ENCODE data around the gene PCIF1.
A peak's percentile ranks its signal among the peaks of the same experiment; 100 is the strongest.
"Not testable (repeated sequence)": the region's sequence is repeated elsewhere in the genome, so short reads cannot be mapped to it uniquely, and the experiment has no call there.

Gene PCIF1

GRCh38 chr20:45987108-45987780 is 52.8 kb downstream of the PCIF1 start:
- Histone ChIP-seq H3K4me3 (ENCODE audit: low read depth in 1 of 2, low read length in 1 of 2) (peak overlapping the region in 1 of 2 experiments; percentile 44), H3K27ac (peak overlapping the region; percentile 50), H3K4me1 (ENCODE audit: control insufficient read depth in 1 of 2, insufficient read depth in 1 of 2, low read depth in 1 of 2, low read length in 1 of 2) (peaks cover 28 to 36% of the 10 kb centered on the region in 2 experiments), H3K27me3 (peaks cover 17% of the 10 kb centered on the region), H3K36me3 (no peaks in the 10 kb centered on the region), H3K9me3 (no peaks in the 10 kb centered on the region)
- peak; percentile 94 for TF ChIP-seq CTCF (IDR thresholded peaks at IDR 0.05)

GRCh38 chr20:45988830-45989229 is 54.3 kb downstream of the PCIF1 start:
- peaks cover 44 to 52% of the 10 kb centered on the region in 2 experiments for H3K4me1 ChIP-seq (ENCODE audit: control insufficient read depth in 1 of 2, insufficient read depth in 1 of 2, low read depth in 1 of 2, low read length in 1 of 2)
- not testable (repeated sequence) for H3K36me3 ChIP-seq; H3K4me3 ChIP-seq (ENCODE audit: low read depth in 1 of 2, low read length in 1 of 2); H3K9me3 ChIP-seq; H3K27ac ChIP-seq; H3K27me3 ChIP-seq

GRCh38 chr20:45991616-45992015 is 57.1 kb downstream of the PCIF1 start:
- Histone ChIP-seq H3K27ac (no peak overlapping the region), H3K36me3 (no peaks in the 10 kb centered on the region), H3K9me3 (no peaks in the 10 kb centered on the region), H3K4me3 (ENCODE audit: low read depth in 1 of 2, low read length in 1 of 2) (no peak overlapping the region), H3K4me1 (ENCODE audit: control insufficient read depth in 1 of 2, insufficient read depth in 1 of 2, low read depth in 1 of 2, low read length in 1 of 2) (peaks cover 67 to 77% of the 10 kb centered on the region in 2 experiments), H3K27me3 (no peaks in the 10 kb centered on the region)
- no peak for TF ChIP-seq CTCF (IDR thresholded peaks at IDR 0.05)

- H3K27me3 ChIP-seq, result no peaks in the 10 kb centered on the region
- peak overlapping the region; percentile 68 for H3K27ac ChIP-seq
- H3K36me3 ChIP-seq, result no peaks in the 10 kb centered on the region
- H3K9me3 ChIP-seq, result no peaks in the 10 kb centered on the region
- peak overlapping the region in 1 of 2 experiments; percentile 21 for H3K4me3 ChIP-seq (ENCODE audit: low read depth in 1 of 2, low read length in 1 of 2)
- no peak for TF ChIP-seq CTCF (IDR thresholded peaks at IDR 0.05)
- peaks cover 71 to 79% of the 10 kb centered on the region in 2 experiments for H3K4me1 ChIP-seq (ENCODE audit: control insufficient read depth in 1 of 2, insufficient read depth in 1 of 2, low read depth in 1 of 2, low read length in 1 of 2)
Observed at GRCh38 chr20:45993197-45993951, 58.9 kb downstream of the PCIF1 start.

- no peaks in the 10 kb centered on the region for H3K9me3 ChIP-seq
- no peaks in the 10 kb centered on the region for H3K36me3 ChIP-seq
- H3K4me3 ChIP-seq (ENCODE audit: low read depth in 1 of 2, low read length in 1 of 2), result peak overlapping the region in 1 of 2 experiments; percentile 18
- H3K4me1 ChIP-seq (ENCODE audit: control insufficient read depth in 1 of 2, insufficient read depth in 1 of 2, low read depth in 1 of 2, low read length in 1 of 2), result peaks cover 86 to 95% of the 10 kb centered on the region in 2 experiments
- H3K27me3 ChIP-seq, result no peaks in the 10 kb centered on the region
- H3K27ac ChIP-seq, result peak overlapping the region; percentile 50
- no peak for TF ChIP-seq CTCF (IDR thresholded peaks at IDR 0.05)
Observed at GRCh38 chr20:45994761-45995493, 60.4 kb downstream of the PCIF1 start.

GRCh38 chr20:45995495-45996097 is 61.1 kb downstream of the PCIF1 start:
- Histone ChIP-seq H3K27ac (peak overlapping the region; percentile 50), H3K4me3 (ENCODE audit: low read depth in 1 of 2, low read length in 1 of 2) (peak overlapping the region in 1 of 2 experiments; percentile 18), H3K4me1 (ENCODE audit: control insufficient read depth in 1 of 2, insufficient read depth in 1 of 2, low read depth in 1 of 2, low read length in 1 of 2) (peaks cover 93 to 97% of the 10 kb centered on the region in 2 experiments)
- not testable (repeated sequence) for H3K9me3 ChIP-seq, H3K27me3 ChIP-seq, H3K36me3 ChIP-seq
